ENCODE measurements around the gene XKR7. TPM values are rescaled to one million over a fixed set of nuclear protein-coding genes. Genes with fewer than 3 reads are reported as not detected.

XKR7 gene
- total and polyA plus RNA-seq, 2 donors (not counting 1 experiment from before 2014, with no cell fraction given), result 0.05 to 0.12 TPM

DNA sequence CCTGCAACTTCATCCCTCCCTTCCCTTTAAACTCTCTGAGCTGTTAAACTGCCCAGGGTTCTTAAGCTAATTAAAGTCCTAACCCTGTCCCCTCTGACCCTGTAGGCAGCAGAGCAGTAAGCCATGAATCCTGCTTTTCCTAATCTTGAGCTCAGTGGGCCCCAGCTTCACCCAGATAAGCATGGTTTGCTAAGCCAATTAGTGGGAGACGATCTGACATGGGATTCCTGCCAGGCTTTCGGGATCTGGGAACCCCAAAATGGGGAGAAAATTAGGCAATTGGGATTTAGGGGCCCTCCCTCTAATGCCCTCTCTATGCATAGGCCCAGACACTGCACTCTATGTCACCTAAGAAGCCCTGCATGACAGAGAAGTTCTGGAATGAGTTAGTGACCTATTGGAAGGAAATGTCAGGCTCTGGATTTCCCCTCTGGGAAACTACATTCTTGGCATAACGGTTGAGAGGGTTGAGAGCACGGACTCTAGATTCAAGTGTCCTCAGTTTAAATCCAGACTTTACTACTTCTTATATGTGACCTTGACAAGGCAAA lies 4.6 kb downstream of the XKR7 start:
- intact Hi-C loops (cut with micrococcal nuclease), result no loop called here

DNA sequence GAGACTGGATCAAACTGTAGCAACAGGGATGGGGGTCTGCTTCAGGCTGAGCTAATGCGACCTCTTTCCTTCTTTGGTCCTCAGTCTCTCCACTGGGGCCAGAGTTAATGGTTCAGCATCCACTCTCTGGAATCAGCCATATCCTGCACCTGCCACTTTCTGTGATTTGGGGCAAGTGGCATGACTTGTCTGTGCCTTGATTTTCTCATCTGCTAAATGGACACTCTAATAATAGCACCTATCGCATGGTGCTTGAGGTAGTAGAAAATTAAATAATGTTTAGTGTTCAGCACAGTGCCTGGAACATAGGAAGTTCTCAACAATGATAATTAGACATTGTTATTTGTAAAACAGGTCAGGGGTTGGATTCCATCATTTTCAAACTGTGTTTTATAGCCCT lies 6.3 kb downstream of the XKR7 start:
- POLR2A ChIA-PET, result no interaction called here
- no peak overlapping the region for H3K4me3 Mint-ChIP-seq
- Histone ChIP-seq H3K27me3 (replicated peaks in 1 of 4; ENCODE audit: control extremely low read depth in 1 of 4, control insufficient read depth in 3 of 4, insufficient read depth in 4 of 4, low read length in 3 of 4) (peaks cover 0 to 26% (median 5%) of the 10 kb centered on the region in 4 experiments), H3K27ac (ENCODE audit: low read length in 2 of 2) (no peak overlapping the region), H3K36me3 (replicated peaks in 1 of 2; ENCODE audit: control extremely low read depth in 1 of 2, control insufficient read depth in 1 of 2, extremely low read depth in 1 of 2, insufficient read depth in 2 of 2, low read length in 1 of 2) (no peaks in the 10 kb centered on the region), H3K9ac (ENCODE audit: low read length) (no peak overlapping the region), H2AFZ (ENCODE audit: insufficient read depth, low read depth, low read length, poor library complexity, severe bottlenecking) (no peak overlapping the region), H3K4me1 (ENCODE audit: control insufficient read depth in 2 of 2, insufficient read depth in 2 of 2, low read length in 2 of 2) (no peaks in the 10 kb centered on the region), H3K4me3 (ENCODE audit: control extremely low read depth in 1 of 5, extremely low read depth in 1 of 5, insufficient read depth in 1 of 5, low read depth in 2 of 5, low read length in 4 of 5) (no peak overlapping the region), H4K20me1 (ENCODE audit: control insufficient read depth, insufficient read depth, low read length, poor library complexity, severe bottlenecking) (no peaks in the 10 kb centered on the region), H3K4me2 (replicated peaks; ENCODE audit: low read depth, low read length, poor library complexity, severe bottlenecking) (no peak overlapping the region), H3K79me2 (ENCODE audit: control insufficient read depth, insufficient read depth, low read length) (no peaks in the 10 kb centered on the region), H3K9me3 (ENCODE audit: control extremely low read depth in 1 of 3, control insufficient read depth in 2 of 3, insufficient read depth in 1 of 3, low read length in 2 of 3) (no peaks in the 10 kb centered on the region)
- no peak overlapping the region for H3K27ac Mint-ChIP-seq
- no peaks in the 10 kb centered on the region for H3K4me1 Mint-ChIP-seq
- intact Hi-C loops (cut with micrococcal nuclease), result no loop called here
- no peak for ATAC-seq (ENCODE audit: low read depth)
- H3K9me3 Mint-ChIP-seq (ENCODE audit: insufficient read depth), result no peaks in the 10 kb centered on the region
- no peak for TF ChIP-seq EZH2 (IDR thresholded peaks at IDR 0.05; ENCODE audit: borderline replicate concordance, insufficient read depth, low read depth, low read length, poor library complexity, severe bottlenecking)
- TF ChIP-seq, protein P1, sequence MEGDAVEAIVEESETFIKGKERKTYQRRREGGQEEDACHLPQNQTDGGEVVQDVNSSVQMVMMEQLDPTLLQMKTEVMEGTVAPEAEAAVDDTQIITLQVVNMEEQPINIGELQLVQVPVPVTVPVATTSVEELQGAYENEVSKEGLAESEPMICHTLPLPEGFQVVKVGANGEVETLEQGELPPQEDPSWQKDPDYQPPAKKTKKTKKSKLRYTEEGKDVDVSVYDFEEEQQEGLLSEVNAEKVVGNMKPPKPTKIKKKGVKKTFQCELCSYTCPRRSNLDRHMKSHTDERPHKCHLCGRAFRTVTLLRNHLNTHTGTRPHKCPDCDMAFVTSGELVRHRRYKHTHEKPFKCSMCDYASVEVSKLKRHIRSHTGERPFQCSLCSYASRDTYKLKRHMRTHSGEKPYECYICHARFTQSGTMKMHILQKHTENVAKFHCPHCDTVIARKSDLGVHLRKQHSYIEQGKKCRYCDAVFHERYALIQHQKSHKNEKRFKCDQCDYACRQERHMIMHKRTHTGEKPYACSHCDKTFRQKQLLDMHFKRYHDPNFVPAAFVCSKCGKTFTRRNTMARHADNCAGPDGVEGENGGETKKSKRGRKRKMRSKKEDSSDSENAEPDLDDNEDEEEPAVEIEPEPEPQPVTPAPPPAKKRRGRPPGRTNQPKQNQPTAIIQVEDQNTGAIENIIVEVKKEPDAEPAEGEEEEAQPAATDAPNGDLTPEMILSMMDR (IDR thresholded peaks at IDR 0.05), result no peak
- DNase-seq, result no peak
- CTCF ChIA-PET, result no interaction called here
- H3K27me3 Mint-ChIP-seq, result peaks cover 56% of the 10 kb centered on the region
- 100% methylated on average over 1 of the region's 2 CpGs for WGBS (ENCODE audit: insufficient coverage)

More for the DNA sequence above, 4.6 kb downstream of the XKR7 start:
- no peak overlapping the region for H3K27ac ChIP-seq (ENCODE audit: low read length in 2 of 2)
- Mint-ChIP-seq H3K9me3 (ENCODE audit: insufficient read depth) (no peaks in the 10 kb centered on the region), H3K4me1 (peaks cover 6% of the 10 kb centered on the region), H3K4me3 (no peak overlapping the region), H3K27me3 (peaks cover 59% of the 10 kb centered on the region), H3K27ac (no peak overlapping the region)
- peaks cover 6 to 11% of the 10 kb centered on the region in 2 donors for H3K4me1 ChIP-seq (ENCODE audit: control insufficient read depth in 2 of 2, insufficient read depth in 2 of 2, low read length in 2 of 2)
- WGBS (ENCODE audit: insufficient coverage), result 100% methylated on average over 1 of the region's 4 CpGs
- no peaks in the 10 kb centered on the region for H4K20me1 ChIP-seq (ENCODE audit: control insufficient read depth, insufficient read depth, low read length, poor library complexity, severe bottlenecking)
- H3K4me2 ChIP-seq (replicated peaks; ENCODE audit: low read depth, low read length, poor library complexity, severe bottlenecking), result no peak overlapping the region
- no peak overlapping the region for H2AFZ ChIP-seq (ENCODE audit: insufficient read depth, low read depth, low read length, poor library complexity, severe bottlenecking)
- ATAC-seq (ENCODE audit: low read depth) (no peak), DNase-seq (no peak)
- POLR2A ChIA-PET, result no interaction called here
- CTCF ChIA-PET, result no interaction called here
- H3K4me3 ChIP-seq (ENCODE audit: control extremely low read depth in 1 of 5, extremely low read depth in 1 of 5, insufficient read depth in 1 of 5, low read depth in 2 of 5, low read length in 4 of 5), result no peak overlapping the region
- H3K27me3 ChIP-seq (replicated peaks in 1 of 4; ENCODE audit: control extremely low read depth in 1 of 4, control insufficient read depth in 3 of 4, insufficient read depth in 4 of 4, low read length in 3 of 4), result peaks cover 0 to 37% (median 9%) of the 10 kb centered on the region in 4 experiments
- no peaks in the 10 kb centered on the region for H3K36me3 ChIP-seq (replicated peaks in 1 of 2; ENCODE audit: control extremely low read depth in 1 of 2, control insufficient read depth in 1 of 2, extremely low read depth in 1 of 2, insufficient read depth in 2 of 2, low read length in 1 of 2)
- no peaks in the 10 kb centered on the region for H3K79me2 ChIP-seq (ENCODE audit: control insufficient read depth, insufficient read depth, low read length)
- H3K9me3 ChIP-seq (ENCODE audit: control extremely low read depth in 1 of 3, control insufficient read depth in 2 of 3, insufficient read depth in 1 of 3, low read length in 2 of 3), result peaks cover 0 to 6% (median 0%) of the 10 kb centered on the region in 3 donors
- H3K9ac ChIP-seq (ENCODE audit: low read length), result no peak overlapping the region
- TF ChIP-seq, protein P1 (IDR thresholded peaks at IDR 0.05), result no peak
- no peak for TF ChIP-seq EZH2 (IDR thresholded peaks at IDR 0.05; ENCODE audit: borderline replicate concordance, insufficient read depth, low read depth, low read length, poor library complexity, severe bottlenecking)

All from B cell (primary cell).